Keratinocyte (primary cell): Measurements from ENCODE around the gene ZDHHC3.

Experiments used
- EZH2 ChIP-seq: IDR thresholded peaks from one replicate; pipeline ENCODE4 v1.6.1; 2012; ENCODE audit warnings: inconsistent platforms, mild to moderate bottlenecking, low read length, moderate library complexity
- TF ChIP-seq, protein P1 (sequence below), 3 experiments: IDR thresholded peaks in 1 of 3; conservative IDR thresholded peaks in 1 of 3; optimal IDR thresholded peaks in 1 of 3; 2 replicates in 2 of 3; 3 replicates in 1 of 3; pipeline versions ENCODE3 to v1.5.1; 2011; ENCODE audit warnings: low read length in 3 of 3, mild to moderate bottlenecking in 3 of 3, moderate library complexity in 2 of 3, control low read depth in 1 of 3, inconsistent platforms in 1 of 3; ENCODE audit not compliant: insufficient read depth in 2 of 3; ENCODE audit errors: extremely low read depth in 1 of 3

DNA sequence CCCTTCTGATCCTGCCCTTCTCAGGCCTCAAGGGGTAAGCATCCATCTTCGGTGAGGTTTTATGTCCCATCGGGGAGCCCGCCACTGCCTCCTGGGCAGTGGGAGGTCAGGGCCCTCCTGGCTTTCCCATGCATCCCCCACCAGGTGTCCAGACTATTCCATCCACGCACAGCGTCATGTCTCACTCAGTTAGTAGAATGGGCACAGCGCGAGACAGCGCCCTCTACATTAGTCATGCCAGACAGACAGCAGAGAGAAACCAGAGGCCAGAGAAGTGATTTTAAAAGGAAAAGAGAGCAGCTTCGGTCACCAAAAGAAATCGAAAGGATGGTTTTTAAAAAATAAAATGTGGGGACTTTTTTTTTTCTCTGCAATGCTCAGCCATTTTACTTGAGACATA lies 49.8 kb downstream of the ZDHHC3 start:
- TF ChIP-seq, protein P1, sequence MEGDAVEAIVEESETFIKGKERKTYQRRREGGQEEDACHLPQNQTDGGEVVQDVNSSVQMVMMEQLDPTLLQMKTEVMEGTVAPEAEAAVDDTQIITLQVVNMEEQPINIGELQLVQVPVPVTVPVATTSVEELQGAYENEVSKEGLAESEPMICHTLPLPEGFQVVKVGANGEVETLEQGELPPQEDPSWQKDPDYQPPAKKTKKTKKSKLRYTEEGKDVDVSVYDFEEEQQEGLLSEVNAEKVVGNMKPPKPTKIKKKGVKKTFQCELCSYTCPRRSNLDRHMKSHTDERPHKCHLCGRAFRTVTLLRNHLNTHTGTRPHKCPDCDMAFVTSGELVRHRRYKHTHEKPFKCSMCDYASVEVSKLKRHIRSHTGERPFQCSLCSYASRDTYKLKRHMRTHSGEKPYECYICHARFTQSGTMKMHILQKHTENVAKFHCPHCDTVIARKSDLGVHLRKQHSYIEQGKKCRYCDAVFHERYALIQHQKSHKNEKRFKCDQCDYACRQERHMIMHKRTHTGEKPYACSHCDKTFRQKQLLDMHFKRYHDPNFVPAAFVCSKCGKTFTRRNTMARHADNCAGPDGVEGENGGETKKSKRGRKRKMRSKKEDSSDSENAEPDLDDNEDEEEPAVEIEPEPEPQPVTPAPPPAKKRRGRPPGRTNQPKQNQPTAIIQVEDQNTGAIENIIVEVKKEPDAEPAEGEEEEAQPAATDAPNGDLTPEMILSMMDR (optimal IDR thresholded peaks at IDR 0.05 in 1 of 3, IDR thresholded peaks at IDR 0.05 in 1 of 3, conservative IDR thresholded peaks at IDR 0.05 in 1 of 3; ENCODE audit: extremely low read depth in 1 of 3, insufficient read depth in 2 of 3, low read length in 3 of 3) = peak in 1 of 3 experiments; percentile 38
- TF ChIP-seq EZH2 = no peak
